IMR-90 (cell line): Measurements from ENCODE around the gene EMC9. TPM values are rescaled to one million over a fixed set of nuclear protein-coding genes. Genes with fewer than 3 reads are reported as not detected.

Source experiments
- ATAC-seq: fragments of 200-7000 bp; cut with Tn5 transposase; 2 replicates; pipeline ENCODE4 v1.9.1; 2020; ENCODE audit warnings: low read depth, mild to moderate bottlenecking, moderate library complexity
- BruUV-seq: library from RNA; stranded (reverse); fragments of 400-500 nt; replicated peaks from 2 replicates; lab custom pipeline; 2021; lab: Mats Ljungman, UMichigan
- CTCF ChIA-PET: fragments of 300-600 bp; formaldehyde crosslinking; extraction: SDS; loops from one replicate; lab custom pipeline; 2021; ENCODE audit warnings: antibody characterized with exemption; lab: Yijun Ruan, JAX
- POLR2A ChIA-PET: fragments of 300-600 bp; sonication (Branson Sonifier 250); formaldehyde crosslinking; loops from one replicate; lab custom pipeline; 2022; ENCODE audit warnings: antibody characterized with exemption; ENCODE audit not compliant: unreplicated experiment; lab: Charles Lee
- DNase-seq: peaks from one replicate; pipeline ENCODE4 v3.0.0; 2013
- H2AFZ ChIP-seq: replicated peaks from 2 replicates; pipeline ENCODE3; 2013; ENCODE audit warnings: low read length, mild to moderate bottlenecking; ENCODE audit not compliant: poor library complexity
- H2AK5ac ChIP-seq: 2 replicates; pipeline ENCODE4 v1.6.1; 2013; ENCODE audit warnings: low read depth, low read length, inconsistent platforms
- H2AK9ac ChIP-seq: replicated peaks from 2 replicates; pipeline ENCODE3; 2013; ENCODE audit warnings: mild to moderate bottlenecking, low read depth, low read length, moderate library complexity; ENCODE audit not compliant: poor library complexity
- H2BK120ac ChIP-seq: 2 replicates; pipeline ENCODE4 v1.6.1; 2013; ENCODE audit warnings: low read depth, low read length, inconsistent platforms
- H2BK15ac ChIP-seq: 3 replicates; pipeline ENCODE4 v1.6.1; 2013; ENCODE audit warnings: low read depth, low read length, inconsistent platforms
- H2BK20ac ChIP-seq: 2 replicates; pipeline ENCODE4 v1.6.1; 2013; ENCODE audit warnings: low read depth, mild to moderate bottlenecking, inconsistent platforms, low read length, moderate library complexity
- H2BK5ac ChIP-seq: 2 replicates; pipeline ENCODE4 v1.6.1; 2013; ENCODE audit warnings: mild to moderate bottlenecking, low read depth, low read length, inconsistent platforms; ENCODE audit not compliant: poor library complexity, severe bottlenecking
- H3K14ac ChIP-seq: replicated peaks from 2 replicates; pipeline ENCODE4 v1.6.1; 2013; ENCODE audit warnings: low read depth, low read length, inconsistent platforms
- H3K18ac ChIP-seq: 2 replicates; pipeline ENCODE4 v1.6.1; 2013; ENCODE audit warnings: low read depth, low read length, control low read depth
- H3K23ac ChIP-seq: 2 replicates; pipeline ENCODE4 v1.6.1; 2013; ENCODE audit warnings: low read depth, low read length, inconsistent platforms
- H3K27ac ChIP-seq: 2 replicates; pipeline ENCODE4 v1.5.1; 2013; ENCODE audit warnings: mild to moderate bottlenecking, control low read depth, low read length; ENCODE audit not compliant: insufficient read depth
- H3K27me3 ChIP-seq: 2 replicates; pipeline ENCODE4 v1.6.1; 2013; ENCODE audit warnings: low read length; ENCODE audit not compliant: control insufficient read depth, insufficient read depth
- H3K36me3 ChIP-seq: 2 replicates; pipeline ENCODE4 v1.6.1; 2013; ENCODE audit warnings: low read length, mixed read lengths; ENCODE audit not compliant: control insufficient read depth, insufficient read depth
- H3K4ac ChIP-seq: 2 replicates; pipeline ENCODE4 v1.6.1; 2013; ENCODE audit warnings: low read depth, low read length, inconsistent platforms
- H3K4me1 ChIP-seq: 2 replicates; pipeline ENCODE4 v1.6.1; 2013; ENCODE audit warnings: low read length, mixed read lengths; ENCODE audit not compliant: control insufficient read depth, insufficient read depth
- H3K4me2 ChIP-seq: 2 replicates; pipeline ENCODE4 v1.6.1; 2013; ENCODE audit warnings: low read depth, mild to moderate bottlenecking, control low read depth, low read length, moderate library complexity
- H3K4me3 ChIP-seq: 2 replicates; pipeline ENCODE4 v1.5.1; 2013; ENCODE audit warnings: low read depth, mild to moderate bottlenecking, control low read depth, low read length, moderate library complexity; ENCODE audit not compliant: insufficient read depth
- H3K56ac ChIP-seq: 2 replicates; pipeline ENCODE4 v1.6.1; 2013; ENCODE audit warnings: low read length, inconsistent platforms; ENCODE audit not compliant: insufficient read depth; ENCODE audit errors: extremely low read depth
- H3K79me1 ChIP-seq, 2 experiments: 2 replicates each; pipeline ENCODE4 v1.6.1; 2013; ENCODE audit warnings: low read length in 2 of 2, inconsistent platforms in 1 of 2, low read depth in 1 of 2
- H3K9ac ChIP-seq: 2 replicates; pipeline ENCODE4 v1.6.1; 2013; ENCODE audit warnings: low read depth, low read length, control low read depth
- H3K9me1 ChIP-seq: 2 replicates; pipeline ENCODE4 v1.6.1; 2013; ENCODE audit warnings: low read length, inconsistent platforms; ENCODE audit not compliant: insufficient read depth
- H3K9me3 ChIP-seq: 2 replicates; pipeline ENCODE4 v1.6.1; 2013; ENCODE audit warnings: low read length; ENCODE audit not compliant: control insufficient read depth, insufficient read depth
- H4K20me1 ChIP-seq: 2 replicates; pipeline ENCODE4 v1.6.1; 2013; ENCODE audit warnings: low read length, inconsistent platforms; ENCODE audit not compliant: insufficient read depth
- H4K5ac ChIP-seq: 2 replicates; pipeline ENCODE4 v1.6.1; 2013; ENCODE audit warnings: mild to moderate bottlenecking, low read depth, low read length, control low read depth
- H4K8ac ChIP-seq, 2 experiments: 2 replicates each; pipeline ENCODE4 v1.6.1; 2013; ENCODE audit warnings: low read depth in 2 of 2, low read length in 2 of 2, control low read depth in 1 of 2, inconsistent platforms in 1 of 2
- H4K91ac ChIP-seq: 2 replicates; pipeline ENCODE4 v1.6.1; 2013; ENCODE audit warnings: low read depth, low read length, inconsistent platforms; ENCODE audit not compliant: insufficient read depth
- BHLHE40 ChIP-seq: fragments of 150-350 bp; IDR thresholded peaks from 2 replicates; pipeline ENCODE4 v1.6.1; 2016; ENCODE audit warnings: mild to moderate bottlenecking, low read depth, low read length
- CEBPB ChIP-seq: IDR thresholded peaks from 2 replicates; pipeline ENCODE4 v1.6.1; 2012; ENCODE audit warnings: low read depth, low read length, improper control_type of control experiment
- CHD1 ChIP-seq: IDR thresholded peaks from 2 replicates; pipeline ENCODE4 v1.6.1; 2012; ENCODE audit warnings: low read depth, low read length, improper control_type of control experiment
- ELK1 ChIP-seq: fragments of 150-350 bp; IDR thresholded peaks from 2 replicates; pipeline ENCODE4 v1.6.1; 2016; ENCODE audit warnings: low read depth, mild to moderate bottlenecking, low read length, moderate library complexity, borderline replicate concordance
- FOS ChIP-seq: fragments of 150-350 bp; IDR thresholded peaks from 2 replicates; pipeline ENCODE4 v1.6.1; 2016; ENCODE audit warnings: low read depth, low read length
- MAFK ChIP-seq: IDR thresholded peaks from 2 replicates; pipeline ENCODE4 v1.6.1; 2012; ENCODE audit warnings: low read depth, low read length, improper control_type of control experiment
- MAZ ChIP-seq: IDR thresholded peaks from 2 replicates; pipeline ENCODE4 v1.6.1; 2012; ENCODE audit warnings: low read depth, mild to moderate bottlenecking, low read length, improper control_type of control experiment, moderate library complexity, borderline replicate concordance
- MXI1 ChIP-seq: IDR thresholded peaks from 2 replicates; pipeline ENCODE4 v1.6.1; 2012; ENCODE audit warnings: low read depth, mild to moderate bottlenecking, low read length, moderate library complexity, borderline replicate concordance
- NFE2L2 ChIP-seq: fragments of 150-350 bp; IDR thresholded peaks from 2 replicates; pipeline ENCODE4 v1.6.1; 2016; ENCODE audit warnings: low read depth, mild to moderate bottlenecking, low read length
- RAD21 ChIP-seq: IDR thresholded peaks from 2 replicates; pipeline ENCODE4 v1.6.1; 2012; ENCODE audit warnings: low read length, improper control_type of control experiment
- RCOR1 ChIP-seq: IDR thresholded peaks from 2 replicates; pipeline ENCODE4 v1.6.1; 2012; ENCODE audit warnings: mild to moderate bottlenecking, low read length, improper control_type of control experiment; ENCODE audit not compliant: insufficient replicate concordance
- RFX5 ChIP-seq: IDR thresholded peaks from 2 replicates; pipeline ENCODE4 v1.8.0; 2012; ENCODE audit warnings: low read depth, mild to moderate bottlenecking, low read length, moderate library complexity
- SMC3 ChIP-seq: fragments of 150-350 bp; IDR thresholded peaks from 2 replicates; pipeline ENCODE4 v1.6.1; 2016; ENCODE audit warnings: low read depth, mild to moderate bottlenecking, antibody characterized with exemption, low read length, moderate library complexity
- USF2 ChIP-seq: fragments of 150-350 bp; IDR thresholded peaks from 2 replicates; pipeline ENCODE4 v1.6.1; 2017; ENCODE audit warnings: mild to moderate bottlenecking, antibody characterized with exemption, low read length, low read depth
- WGBS, 2 experiments: methylation state at CpG; one replicate each; pipeline versions ENCODE4 v1.1.5 to v1.1.7; 2013; ENCODE audit warnings: missing lambda C conversion rate in 2 of 2; ENCODE audit not compliant: insufficient read length in 1 of 2; ENCODE audit errors: extremely low coverage in 2 of 2; 5-methylcytosine and 5-hydroxymethylcytosine counted together
- dilution Hi-C: fragments of 300-500 bp; cut with HindIII; formaldehyde crosslinking; loops from one replicate; pipeline ENCODE4 v1.14.3; 2018; ENCODE audit warnings: low sequenced_read_pairs; ENCODE audit not compliant: unreplicated experiment
- in situ Hi-C: fragments of 300-500 bp; cut with MboI; formaldehyde crosslinking; loops from 3 replicates; pipeline ENCODE4 v1.14.3; 2019; ENCODE audit warnings: low sequenced_read_pairs, inconsistent platforms, mixed read lengths
- intact Hi-C: fragments of 100-400 bp; cut with micrococcal nuclease; formaldehyde crosslinking; loops from 2 replicates; pipeline ENCODE4 v1.10.0; 2022
- polyA plus RNA-seq, 3 experiments: library from polyadenylated mRNA; depleted of rRNA; stranded (reverse); fragments of >200 nt; gene quantifications; 2 replicates each; pipeline ENCODE4 v1.2.3, GENCODE V29; 2012; ENCODE audit warnings: low replicate concordance in 1 of 3
- total RNA-seq: library from RNA; depleted of rRNA; stranded (reverse); fragments of >200 nt; gene quantifications from 2 replicates; pipeline ENCODE4 v1.2.3, GENCODE V29; 2012
- TF ChIP-seq, protein P1 (sequence below): conservative IDR thresholded peaks from 2 replicates; pipeline ENCODE4 v1.5.1; 2012; ENCODE audit warnings: mild to moderate bottlenecking, low read depth, low read length, improper control_type of control experiment

Gene EMC9
- total and polyA plus RNA-seq, 2 of the 4 experiments (the other 2 are of a cell fraction): 15.1 to 19.2 TPM

DNA sequence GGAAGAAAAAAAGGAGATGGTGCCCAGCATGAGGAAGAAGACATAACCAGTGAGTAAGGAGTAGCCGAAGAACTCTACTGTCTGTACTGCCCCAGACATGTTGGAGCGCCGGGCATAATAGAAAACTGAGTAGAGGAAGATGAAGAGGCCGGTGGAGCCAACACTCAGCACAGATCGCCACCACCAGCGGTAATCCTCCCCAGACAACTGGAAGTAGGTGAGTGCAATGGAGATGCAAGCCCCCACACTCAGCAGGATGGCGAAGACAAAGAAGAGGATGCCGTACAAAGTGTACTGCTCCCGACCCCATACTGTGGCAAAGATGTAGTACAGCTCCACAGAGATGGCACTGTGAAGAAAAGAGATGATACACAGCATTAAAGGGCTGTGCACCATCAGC lies 48.1 kb upstream of the EMC9 start:
- Histone ChIP-seq H3K27ac (no peak overlapping the region), H3K14ac (no peak overlapping the region), H3K9me1 (peaks cover 18% of the 10 kb centered on the region), H2BK20ac (no peak overlapping the region), H3K9ac (no peak overlapping the region), H3K4me3 (no peak overlapping the region), H2AK9ac (no peak overlapping the region), H3K4me1 (peaks cover 5% of the 10 kb centered on the region), H3K4ac (no peak overlapping the region), H3K27me3 (no peaks in the 10 kb centered on the region), H3K23ac (no peak overlapping the region), H4K91ac (no peak overlapping the region), H3K56ac (no peak overlapping the region), H2BK5ac (no peak overlapping the region), H2BK120ac (no peak overlapping the region), H3K9me3 (no peaks in the 10 kb centered on the region), H2AK5ac (no peak overlapping the region), H4K20me1 (no peaks in the 10 kb centered on the region), H3K18ac (no peak overlapping the region), H4K5ac (no peak overlapping the region), H3K4me2 (no peak overlapping the region), H2AFZ (no peak overlapping the region), H4K8ac (peak overlapping the region; percentile 6 to 89; a peak in 2 of 4 replicates), H3K79me1 (peaks cover 28 to 74% of the 10 kb centered on the region in 2 experiments), H3K36me3 (peaks cover 46% of the 10 kb centered on the region), H2BK15ac (no peak overlapping the region)
- DNase-seq (no peak), ATAC-seq (no peak)
- TF ChIP-seq ELK1 (no peak), RAD21 (no peak), MAZ (no peak), MAFK (no peak), RFX5 (no peak), SMC3 (no peak), NFE2L2 (no peak), FOS (no peak), BHLHE40 (no peak), CHD1 (no peak), USF2 (no peak), MXI1 (no peak), CEBPB (no peak), RCOR1 (no peak)
- TF ChIP-seq, protein P1, sequence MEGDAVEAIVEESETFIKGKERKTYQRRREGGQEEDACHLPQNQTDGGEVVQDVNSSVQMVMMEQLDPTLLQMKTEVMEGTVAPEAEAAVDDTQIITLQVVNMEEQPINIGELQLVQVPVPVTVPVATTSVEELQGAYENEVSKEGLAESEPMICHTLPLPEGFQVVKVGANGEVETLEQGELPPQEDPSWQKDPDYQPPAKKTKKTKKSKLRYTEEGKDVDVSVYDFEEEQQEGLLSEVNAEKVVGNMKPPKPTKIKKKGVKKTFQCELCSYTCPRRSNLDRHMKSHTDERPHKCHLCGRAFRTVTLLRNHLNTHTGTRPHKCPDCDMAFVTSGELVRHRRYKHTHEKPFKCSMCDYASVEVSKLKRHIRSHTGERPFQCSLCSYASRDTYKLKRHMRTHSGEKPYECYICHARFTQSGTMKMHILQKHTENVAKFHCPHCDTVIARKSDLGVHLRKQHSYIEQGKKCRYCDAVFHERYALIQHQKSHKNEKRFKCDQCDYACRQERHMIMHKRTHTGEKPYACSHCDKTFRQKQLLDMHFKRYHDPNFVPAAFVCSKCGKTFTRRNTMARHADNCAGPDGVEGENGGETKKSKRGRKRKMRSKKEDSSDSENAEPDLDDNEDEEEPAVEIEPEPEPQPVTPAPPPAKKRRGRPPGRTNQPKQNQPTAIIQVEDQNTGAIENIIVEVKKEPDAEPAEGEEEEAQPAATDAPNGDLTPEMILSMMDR: no peak
- WGBS, 2 experiments: no CpG with 5 or more reads among the region's 9 CpGs
- in situ Hi-C loops: no loop called here
- ChIA-PET POLR2A (interaction anchor here (0.6 kb wide), 1 partner anchor 9 kb away, joined by 3 read pairs; no protein-coding TSS in a partner anchor), CTCF (interaction anchor here (1.0 to 1.3 kb wide), 2 partner anchors 28 to 108 kb away, joined by 3 to 4 read pairs; partner anchors contain the start of gene IRF9)
- intact Hi-C loops: no loop called here
- BruUV-seq: no TSS peak
- dilution Hi-C loops: no loop called here
